ENCODE measurements around the gene CYP2C18.
"Not testable (repeated sequence)": the region's sequence is repeated elsewhere in the genome, so short reads cannot be mapped to it uniquely, and the experiment has no call there.

CYP2C18 gene

GRCh38 chr10:94683214-94684054 is at the start of gene CYP2C18:
Gene CYP2C18, plus strand, starts transcription at chr10:94683729. Its CDS starts 91 bp downstream, at chr10:94683820.
- no peak for DNase-seq

- DNase-seq = not testable (repeated sequence)
Measured at GRCh38 chr10:94638097-94638496, 45.4 kb upstream of the CYP2C18 start.

GRCh38 chr10:94639902-94640301 is 43.6 kb upstream of the CYP2C18 start:
- no peak for DNase-seq

GRCh38 chr10:94640562-94640961 is 43.0 kb upstream of the CYP2C18 start:
- DNase-seq = no peak

- DNase-seq = no peak
Measured at GRCh38 chr10:94641480-94641879, 42.0 kb upstream of the CYP2C18 start.

GRCh38 chr10:94644352-94644751 is 39.2 kb upstream of the CYP2C18 start:
- no peak for DNase-seq

- no peak for DNase-seq
Measured at GRCh38 chr10:94645285-94645684, 38.2 kb upstream of the CYP2C18 start.

GRCh38 chr10:94655201-94655600 is 28.3 kb upstream of the CYP2C18 start:
- not testable (repeated sequence) for DNase-seq

GRCh38 chr10:94663061-94663460 is 20.5 kb upstream of the CYP2C18 start:
- DNase-seq = not testable (repeated sequence)

- no peak for DNase-seq
Measured at GRCh38 chr10:94666391-94667102, 17.0 kb upstream of the CYP2C18 start.

GRCh38 chr10:94673614-94674321 is 9.8 kb upstream of the CYP2C18 start:
- no peak for DNase-seq

- no peak for DNase-seq
Measured at GRCh38 chr10:94676496-94676895, 7.0 kb upstream of the CYP2C18 start.

- no peak for DNase-seq
Measured at GRCh38 chr10:94677691-94678090, 5.8 kb upstream of the CYP2C18 start.

GRCh38 chr10:94678475-94678874 is 5.1 kb upstream of the CYP2C18 start:
- no peak for DNase-seq

- DNase-seq = no peak
Measured at GRCh38 chr10:94680544-94680943, 3.0 kb upstream of the CYP2C18 start.

- not testable (repeated sequence) for DNase-seq
Measured at GRCh38 chr10:94682636-94683035, 893 bp upstream of the CYP2C18 start.

GRCh38 chr10:94687625-94688248 is 4.2 kb downstream of the CYP2C18 start:
- no peak for DNase-seq

- no peak for DNase-seq
Measured at GRCh38 chr10:94706089-94706488, 22.6 kb downstream of the CYP2C18 start.

GRCh38 chr10:94710578-94710977 is 27.0 kb downstream of the CYP2C18 start:
- no peak for DNase-seq

GRCh38 chr10:94725871-94726270 is 42.3 kb downstream of the CYP2C18 start:
- no peak for DNase-seq

GRCh38 chr10:94735197-94735596 is 51.7 kb downstream of the CYP2C18 start:
- DNase-seq = no peak

GRCh38 chr10:94738588-94738987 is 55.1 kb downstream of the CYP2C18 start:
- DNase-seq = no peak

GRCh38 chr10:94747137-94747536 is 63.6 kb downstream of the CYP2C18 start:
- DNase-seq = no peak
